ENCODE results near the gene SRCIN1. TPM values are rescaled to one million over a fixed set of nuclear protein-coding genes. Genes with fewer than 3 reads are reported as not detected.
"Not testable (repeated sequence)": the region's sequence is repeated elsewhere in the genome, so short reads cannot be mapped to it uniquely, and the experiment has no call there.

Gene SRCIN1, protein sequence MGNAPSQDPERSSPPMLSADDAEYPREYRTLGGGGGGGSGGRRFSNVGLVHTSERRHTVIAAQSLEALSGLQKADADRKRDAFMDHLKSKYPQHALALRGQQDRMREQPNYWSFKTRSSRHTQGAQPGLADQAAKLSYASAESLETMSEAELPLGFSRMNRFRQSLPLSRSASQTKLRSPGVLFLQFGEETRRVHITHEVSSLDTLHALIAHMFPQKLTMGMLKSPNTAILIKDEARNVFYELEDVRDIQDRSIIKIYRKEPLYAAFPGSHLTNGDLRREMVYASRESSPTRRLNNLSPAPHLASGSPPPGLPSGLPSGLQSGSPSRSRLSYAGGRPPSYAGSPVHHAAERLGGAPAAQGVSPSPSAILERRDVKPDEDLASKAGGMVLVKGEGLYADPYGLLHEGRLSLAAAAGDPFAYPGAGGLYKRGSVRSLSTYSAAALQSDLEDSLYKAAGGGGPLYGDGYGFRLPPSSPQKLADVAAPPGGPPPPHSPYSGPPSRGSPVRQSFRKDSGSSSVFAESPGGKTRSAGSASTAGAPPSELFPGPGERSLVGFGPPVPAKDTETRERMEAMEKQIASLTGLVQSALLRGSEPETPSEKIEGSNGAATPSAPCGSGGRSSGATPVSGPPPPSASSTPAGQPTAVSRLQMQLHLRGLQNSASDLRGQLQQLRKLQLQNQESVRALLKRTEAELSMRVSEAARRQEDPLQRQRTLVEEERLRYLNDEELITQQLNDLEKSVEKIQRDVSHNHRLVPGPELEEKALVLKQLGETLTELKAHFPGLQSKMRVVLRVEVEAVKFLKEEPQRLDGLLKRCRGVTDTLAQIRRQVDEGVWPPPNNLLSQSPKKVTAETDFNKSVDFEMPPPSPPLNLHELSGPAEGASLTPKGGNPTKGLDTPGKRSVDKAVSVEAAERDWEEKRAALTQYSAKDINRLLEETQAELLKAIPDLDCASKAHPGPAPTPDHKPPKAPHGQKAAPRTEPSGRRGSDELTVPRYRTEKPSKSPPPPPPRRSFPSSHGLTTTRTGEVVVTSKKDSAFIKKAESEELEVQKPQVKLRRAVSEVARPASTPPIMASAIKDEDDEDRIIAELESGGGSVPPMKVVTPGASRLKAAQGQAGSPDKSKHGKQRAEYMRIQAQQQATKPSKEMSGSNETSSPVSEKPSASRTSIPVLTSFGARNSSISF
- total RNA-seq, result 24.5 TPM

DNA sequence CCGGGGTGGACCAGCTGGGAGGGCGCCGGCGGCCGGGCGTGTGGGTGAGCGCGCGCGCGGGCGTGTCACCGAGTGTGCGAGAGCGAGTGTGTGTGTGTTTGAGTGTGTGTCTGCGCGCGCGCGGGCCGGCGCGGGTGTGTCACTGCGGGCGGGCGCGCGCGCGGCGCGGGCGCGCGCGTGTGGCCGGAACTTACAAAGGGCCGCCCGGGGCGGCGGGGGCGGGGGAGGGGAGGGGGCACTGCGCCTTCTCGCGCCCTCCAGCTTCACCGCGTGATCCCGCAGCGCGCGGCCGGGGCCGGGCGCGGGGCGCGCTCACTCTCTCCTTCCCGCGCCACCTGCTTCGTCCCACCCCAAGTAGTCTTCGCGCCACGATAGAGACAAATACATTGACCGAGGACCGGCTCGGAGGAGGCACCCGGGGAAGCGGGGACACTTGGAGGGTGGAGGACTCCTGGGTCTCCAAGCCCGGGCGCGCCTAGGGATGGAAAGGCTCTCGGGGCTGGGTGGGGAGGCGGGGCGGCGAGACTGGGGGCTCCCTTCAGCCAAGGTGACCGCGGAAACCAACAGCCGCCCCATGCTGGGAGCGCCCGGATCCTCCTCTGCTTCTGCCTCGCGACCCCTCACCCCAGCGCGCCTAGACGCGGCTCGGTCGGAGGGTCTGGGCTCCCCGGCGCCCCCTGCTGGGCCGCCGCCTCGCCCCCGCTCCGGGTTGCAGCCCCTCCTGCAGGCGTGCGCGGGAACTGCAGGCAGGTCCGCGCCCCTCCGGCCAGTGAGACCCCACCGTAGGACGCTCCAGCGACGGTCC lies at the start of gene SRCIN1:
TSS of gene SRCIN1 (minus strand) at position 112 of the 805 bp plus-strand sequence. CDS start 247 bp downstream, outside the sequence.
- DNase-seq, result peak; percentile 40

- no peak for DNase-seq
Measured at GRCh38 chr17:38654411-38655398, 49.0 kb upstream of the SRCIN1 start.

DNA sequence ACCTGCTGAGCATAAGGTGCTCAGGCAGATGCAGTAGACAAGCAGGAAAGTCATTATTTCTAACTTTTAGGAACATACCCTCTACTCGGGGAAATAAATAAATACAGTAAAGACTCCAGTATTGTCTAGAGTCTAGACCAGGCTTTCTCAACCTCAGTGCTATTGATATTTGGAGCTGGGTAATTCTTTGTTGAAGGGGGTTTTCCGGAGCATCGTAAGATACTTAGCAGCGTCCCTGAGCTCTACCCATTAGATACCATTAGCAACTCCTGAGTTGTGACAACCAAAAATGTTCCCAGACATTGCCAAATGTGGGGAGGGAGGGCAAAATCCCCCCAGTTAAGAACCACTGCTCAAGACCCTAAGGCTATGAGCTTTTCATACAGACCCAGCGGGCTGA lies 47.9 kb upstream of the SRCIN1 start:
- DNase-seq, result no peak

DNA sequence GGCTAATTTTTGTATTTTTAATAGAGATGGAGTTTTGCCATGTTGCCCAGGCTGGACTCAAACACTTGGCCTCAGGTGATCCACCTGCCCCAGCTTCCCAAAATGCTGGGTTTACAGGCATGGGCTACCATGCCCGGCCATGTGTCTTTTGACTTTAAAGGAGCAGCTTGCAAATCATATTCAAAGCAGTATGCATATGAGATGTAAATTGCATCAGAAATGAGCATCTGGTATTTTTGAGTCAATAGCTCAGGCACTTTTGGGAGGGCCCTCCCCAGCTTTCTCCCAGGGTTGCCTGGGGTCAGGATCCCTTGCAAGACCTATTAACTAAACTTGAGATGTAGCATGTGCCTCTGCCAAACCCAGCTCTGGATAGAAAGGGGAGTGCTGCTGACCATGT lies 47.5 kb upstream of the SRCIN1 start:
- no peak for DNase-seq

- DNase-seq, result not testable (repeated sequence)
Measured at GRCh38 chr17:38650653-38651173, 45.0 kb upstream of the SRCIN1 start.

GRCh38 chr17:38637951-38638350 lies 32.2 kb upstream of the SRCIN1 start:
- DNase-seq, result no peak

- no peak for DNase-seq
Measured at GRCh38 chr17:38636054-38636453, 30.3 kb upstream of the SRCIN1 start.

DNA sequence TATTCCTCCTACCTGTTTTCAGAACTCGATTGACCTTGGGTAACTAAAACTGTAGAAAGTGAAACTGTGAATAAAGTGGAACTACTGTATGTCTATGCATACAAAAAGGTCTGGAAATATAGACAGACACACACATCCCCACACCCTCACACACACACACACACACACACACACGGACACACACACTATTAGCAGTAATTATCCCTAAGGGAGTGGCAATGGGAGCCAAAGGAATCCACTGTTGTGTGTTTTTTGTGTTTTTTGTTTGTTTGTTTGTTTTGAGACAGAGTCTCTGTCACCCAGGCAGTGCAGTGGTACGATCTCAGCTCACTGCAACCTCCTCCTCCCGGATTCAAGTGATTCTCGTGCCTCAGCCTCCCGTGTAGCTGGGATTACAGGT lies 26.6 kb upstream of the SRCIN1 start:
- DNase-seq, result no peak

- DNase-seq, result no peak
Measured at GRCh38 chr17:38628441-38628840, 22.7 kb upstream of the SRCIN1 start.

GRCh38 chr17:38627957-38628356 lies 22.2 kb upstream of the SRCIN1 start:
- DNase-seq, result no peak

DNA sequence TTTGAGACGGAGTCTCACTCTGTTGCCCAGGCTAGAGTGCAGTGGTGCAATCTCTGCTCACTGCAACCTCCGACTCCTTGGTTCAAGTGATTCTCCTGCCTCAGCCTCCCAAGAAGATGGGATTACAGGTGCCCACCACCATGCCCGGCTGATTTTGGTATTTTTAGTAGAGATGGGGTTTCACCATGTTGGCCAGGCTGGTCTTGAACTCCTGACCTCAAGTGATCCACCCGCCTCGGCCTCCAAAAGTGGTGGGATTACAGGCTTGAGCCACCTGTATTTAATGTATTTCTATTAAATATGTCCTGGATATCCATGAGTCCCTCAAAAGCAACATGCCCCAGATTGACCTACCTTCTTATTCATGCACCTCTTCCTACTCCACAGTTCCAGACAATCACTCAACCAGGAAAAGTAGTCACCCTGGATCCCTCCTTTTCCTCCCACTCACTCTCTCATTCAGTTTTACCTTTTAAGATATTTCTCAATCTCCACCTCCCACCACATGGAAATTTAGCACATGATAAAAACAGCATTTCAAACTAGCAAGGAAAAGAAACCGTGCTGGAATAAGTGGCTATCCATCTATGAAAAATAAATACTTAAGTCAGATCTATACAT lies 21.0 kb upstream of the SRCIN1 start:
- DNase-seq, result not testable (repeated sequence)

DNA sequence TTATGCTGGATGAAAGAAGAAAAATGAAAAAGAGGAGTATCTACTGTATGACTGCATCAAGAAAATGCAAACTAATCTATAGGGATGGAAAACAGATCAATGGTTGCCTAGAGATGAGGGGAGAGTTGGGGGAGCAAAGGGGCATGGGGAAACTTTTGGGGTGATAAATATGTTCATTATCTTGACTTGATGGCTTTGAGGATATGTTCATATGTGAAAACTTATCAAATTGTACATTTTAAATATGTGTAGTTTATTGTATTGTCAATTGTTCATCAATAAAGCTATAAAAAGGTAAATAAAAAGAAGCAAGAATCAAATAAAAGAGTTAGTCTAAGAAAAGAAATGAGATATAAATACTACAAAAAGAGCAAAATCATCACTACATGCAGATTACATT lies 19.7 kb upstream of the SRCIN1 start:
- no peak for DNase-seq

DNA sequence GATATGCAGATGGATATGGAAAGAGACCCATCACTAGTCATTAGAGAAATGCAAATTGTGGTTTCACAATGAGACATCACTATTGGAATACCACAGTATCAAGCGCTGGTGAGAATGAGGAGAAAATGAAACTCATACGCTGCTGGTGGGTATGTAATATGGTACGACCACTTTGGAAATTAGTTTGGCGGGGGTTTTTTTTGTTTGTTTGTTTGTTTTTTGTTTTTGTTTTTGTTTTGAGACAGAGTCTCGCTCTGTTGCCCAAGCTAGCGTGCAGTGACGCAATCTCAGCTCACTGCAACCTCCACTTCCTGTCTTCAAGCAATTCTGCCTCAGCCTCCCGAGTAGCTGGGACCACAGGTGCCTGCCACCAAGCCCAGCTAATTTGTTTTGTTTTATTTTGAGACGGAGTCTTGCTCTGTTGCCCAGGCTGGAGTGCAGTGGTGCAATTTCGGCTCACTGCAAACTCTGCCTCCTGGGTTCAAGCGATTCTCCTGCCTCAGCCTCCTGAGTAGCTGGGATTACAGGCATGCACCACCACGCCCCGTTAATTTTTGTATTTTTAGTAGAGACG lies 19.1 kb upstream of the SRCIN1 start:
- not testable (repeated sequence) for DNase-seq

DNA sequence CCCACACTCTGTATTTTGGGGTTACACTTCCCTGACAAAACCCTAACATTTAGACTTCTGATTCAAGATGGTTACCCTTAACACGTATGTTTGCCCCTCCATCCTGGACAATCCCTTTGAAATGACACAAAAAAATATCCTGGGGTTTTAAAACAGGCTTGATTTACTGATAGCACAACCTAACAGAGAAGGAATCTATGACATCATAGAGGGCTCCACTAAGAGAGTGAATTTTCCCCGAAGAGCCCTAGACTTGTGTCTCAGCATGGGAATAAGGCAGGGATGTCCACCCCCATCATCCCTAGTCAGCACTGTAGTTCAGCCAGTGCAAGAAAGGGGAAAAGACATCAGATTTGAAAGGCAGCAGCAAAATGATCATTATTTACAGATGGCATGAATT lies 15.8 kb upstream of the SRCIN1 start:
- no peak for DNase-seq

DNA sequence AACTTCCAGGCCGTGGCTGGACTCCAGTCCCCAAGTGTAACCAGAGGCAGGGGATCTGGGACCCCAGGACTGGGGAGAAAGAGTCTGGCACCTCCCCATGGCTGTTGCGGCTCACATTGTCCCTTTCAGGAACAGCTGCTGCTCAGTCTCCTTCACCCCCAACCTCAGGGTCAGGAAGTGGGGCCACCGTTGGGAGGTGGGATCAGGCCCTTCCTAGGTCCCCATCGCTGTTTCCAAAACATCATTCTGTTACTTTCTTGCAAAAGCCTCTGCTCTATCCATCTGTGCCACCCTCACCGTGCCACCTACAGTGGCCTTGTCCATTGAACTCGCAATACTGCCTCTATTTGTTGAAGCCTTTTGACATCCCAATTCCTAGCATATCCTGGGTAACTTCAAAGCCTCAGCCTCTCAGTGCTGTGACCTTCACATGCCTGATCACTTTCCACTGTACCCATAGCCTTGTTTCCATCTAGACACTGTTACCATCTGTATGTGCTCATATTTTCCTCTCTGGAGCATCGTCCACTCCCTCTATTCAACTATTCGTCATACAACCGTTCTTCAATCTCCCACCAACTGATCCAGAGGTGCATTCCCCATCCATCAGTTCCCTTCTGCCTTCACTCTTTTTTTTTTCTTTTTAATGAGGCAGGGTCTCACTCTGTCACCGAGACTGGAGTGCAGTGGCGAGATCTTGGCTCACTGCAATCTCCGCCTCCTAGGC lies 15.0 kb upstream of the SRCIN1 start:
- DNase-seq, result no peak

GRCh38 chr17:38619937-38620550 lies 14.3 kb upstream of the SRCIN1 start:
- no peak for DNase-seq

GRCh38 chr17:38619451-38619795 lies 13.7 kb upstream of the SRCIN1 start:
- DNase-seq, result no peak
